ENCODE data around the gene PARD3.

DNA sequence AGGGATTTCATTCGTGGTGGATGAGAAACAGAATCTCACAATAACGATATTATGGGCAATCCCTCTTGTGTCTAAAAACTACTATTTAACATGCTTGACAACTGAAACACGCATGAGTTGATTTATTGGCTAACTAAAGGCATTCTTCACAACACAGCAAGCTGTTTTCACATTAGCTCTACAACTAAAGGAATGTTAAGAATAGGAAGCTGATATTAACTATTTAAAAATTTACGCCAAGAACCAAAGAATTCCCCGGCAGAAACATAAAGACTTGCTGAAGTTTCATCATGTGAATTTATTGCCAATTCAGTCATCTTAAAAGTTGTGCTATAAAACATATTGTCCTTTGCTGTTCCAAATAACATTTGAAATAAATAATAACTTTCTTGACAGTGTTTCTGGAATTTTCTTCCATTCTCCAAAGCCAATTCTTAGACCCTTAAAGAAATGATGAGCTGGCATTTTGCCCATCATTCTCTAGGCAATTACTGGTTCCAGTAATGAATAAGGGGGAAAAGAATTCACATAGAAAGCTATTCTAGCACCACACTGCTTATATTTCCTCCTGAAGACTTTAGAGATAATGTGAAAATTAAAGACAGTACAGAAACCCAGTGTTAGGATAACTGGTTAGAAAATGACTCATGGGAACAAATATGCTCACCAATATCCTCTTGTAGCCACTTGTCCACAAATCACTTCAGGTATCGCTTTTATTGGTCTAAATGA is 233.1 kb downstream of the PARD3 start:
- TF ChIP-seq POLR2A (IDR thresholded peaks at IDR 0.05; ENCODE audit: low read depth, low read length) (no peak), POLR2AphosphoS5 (IDR thresholded peaks at IDR 0.05; ENCODE audit: insufficient read depth, low read depth, low read length) (no peak), EZH2 (IDR thresholded peaks at IDR 0.05; ENCODE audit: borderline replicate concordance, low read depth, low read length, severe bottlenecking) (no peak), JUN (IDR thresholded peaks at IDR 0.05; ENCODE audit: borderline replicate concordance, insufficient read depth, insufficient read length, low read depth) (no peak)
- TF ChIP-seq, protein P1, sequence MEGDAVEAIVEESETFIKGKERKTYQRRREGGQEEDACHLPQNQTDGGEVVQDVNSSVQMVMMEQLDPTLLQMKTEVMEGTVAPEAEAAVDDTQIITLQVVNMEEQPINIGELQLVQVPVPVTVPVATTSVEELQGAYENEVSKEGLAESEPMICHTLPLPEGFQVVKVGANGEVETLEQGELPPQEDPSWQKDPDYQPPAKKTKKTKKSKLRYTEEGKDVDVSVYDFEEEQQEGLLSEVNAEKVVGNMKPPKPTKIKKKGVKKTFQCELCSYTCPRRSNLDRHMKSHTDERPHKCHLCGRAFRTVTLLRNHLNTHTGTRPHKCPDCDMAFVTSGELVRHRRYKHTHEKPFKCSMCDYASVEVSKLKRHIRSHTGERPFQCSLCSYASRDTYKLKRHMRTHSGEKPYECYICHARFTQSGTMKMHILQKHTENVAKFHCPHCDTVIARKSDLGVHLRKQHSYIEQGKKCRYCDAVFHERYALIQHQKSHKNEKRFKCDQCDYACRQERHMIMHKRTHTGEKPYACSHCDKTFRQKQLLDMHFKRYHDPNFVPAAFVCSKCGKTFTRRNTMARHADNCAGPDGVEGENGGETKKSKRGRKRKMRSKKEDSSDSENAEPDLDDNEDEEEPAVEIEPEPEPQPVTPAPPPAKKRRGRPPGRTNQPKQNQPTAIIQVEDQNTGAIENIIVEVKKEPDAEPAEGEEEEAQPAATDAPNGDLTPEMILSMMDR (IDR thresholded peaks at IDR 0.05; ENCODE audit: extremely low read depth in 1 of 2, insufficient read depth in 1 of 2, low read depth in 1 of 2, low read length in 2 of 2) = no peak
- TF ChIP-seq, protein P2, sequence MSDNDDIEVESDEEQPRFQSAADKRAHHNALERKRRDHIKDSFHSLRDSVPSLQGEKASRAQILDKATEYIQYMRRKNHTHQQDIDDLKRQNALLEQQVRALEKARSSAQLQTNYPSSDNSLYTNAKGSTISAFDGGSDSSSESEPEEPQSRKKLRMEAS (IDR thresholded peaks at IDR 0.05; ENCODE audit: insufficient read depth, insufficient read length) = no peak
